SK-N-SH treated with all-trans-retinoic acid at 6 μM for 48 hours (cell line): Measurements from ENCODE around the gene ST6GALNAC2.

Experiments used
- CREB5 ChIP-seq: fragments of 250-450 bp; sonication (Bioruptor Pico); IDR thresholded peaks from 2 replicates; pipeline ENCODE4 v1.5.1; 2020; ENCODE audit warnings: low read depth, mild to moderate bottlenecking, moderate library complexity
- TOX ChIP-seq: fragments of 250-450 bp; sonication (Bioruptor Pico); IDR thresholded peaks from 2 replicates; pipeline ENCODE4 v1.8.0; 2021; ENCODE audit warnings: mild to moderate bottlenecking, moderate library complexity, borderline replicate concordance
- TSHZ2 ChIP-seq: fragments of 250-450 bp; sonication (Bioruptor Pico); IDR thresholded peaks from 2 replicates; pipeline ENCODE4 v1.5.0; 2020; ENCODE audit warnings: mild to moderate bottlenecking, moderate library complexity
- ZNF70 ChIP-seq: fragments of 450-650 bp; formaldehyde crosslinking; IDR thresholded peaks from 2 replicates; pipeline ENCODE4 v1.5.0; 2020; ENCODE audit warnings: mild to moderate bottlenecking, moderate library complexity

- no peak for TF ChIP-seq TSHZ2
- no peak for TF ChIP-seq CREB5
- TF ChIP-seq TOX (CRISPR knock-in tag): no peak
- TF ChIP-seq ZNF70 (CRISPR knock-in tag): no peak
Measured at GRCh38 chr17:76631821-76632565, 46.3 kb upstream of the ST6GALNAC2 start.
